GM19328 (cell line): ENCODE results near the gene ZNF430.
"Not testable (repeated sequence)": the region's sequence is repeated elsewhere in the genome, so short reads cannot be mapped to it uniquely, and the experiment has no call there.

ENCODE experiments used
- ATAC-seq: cut with Tn5 transposase; IDR thresholded peaks from one replicate; pipeline ENCODE4 v1.9.1; 2021; ENCODE audit warnings: mild to moderate bottlenecking, moderate library complexity; ENCODE audit not compliant: unreplicated experiment

ZNF430 gene

DNA sequence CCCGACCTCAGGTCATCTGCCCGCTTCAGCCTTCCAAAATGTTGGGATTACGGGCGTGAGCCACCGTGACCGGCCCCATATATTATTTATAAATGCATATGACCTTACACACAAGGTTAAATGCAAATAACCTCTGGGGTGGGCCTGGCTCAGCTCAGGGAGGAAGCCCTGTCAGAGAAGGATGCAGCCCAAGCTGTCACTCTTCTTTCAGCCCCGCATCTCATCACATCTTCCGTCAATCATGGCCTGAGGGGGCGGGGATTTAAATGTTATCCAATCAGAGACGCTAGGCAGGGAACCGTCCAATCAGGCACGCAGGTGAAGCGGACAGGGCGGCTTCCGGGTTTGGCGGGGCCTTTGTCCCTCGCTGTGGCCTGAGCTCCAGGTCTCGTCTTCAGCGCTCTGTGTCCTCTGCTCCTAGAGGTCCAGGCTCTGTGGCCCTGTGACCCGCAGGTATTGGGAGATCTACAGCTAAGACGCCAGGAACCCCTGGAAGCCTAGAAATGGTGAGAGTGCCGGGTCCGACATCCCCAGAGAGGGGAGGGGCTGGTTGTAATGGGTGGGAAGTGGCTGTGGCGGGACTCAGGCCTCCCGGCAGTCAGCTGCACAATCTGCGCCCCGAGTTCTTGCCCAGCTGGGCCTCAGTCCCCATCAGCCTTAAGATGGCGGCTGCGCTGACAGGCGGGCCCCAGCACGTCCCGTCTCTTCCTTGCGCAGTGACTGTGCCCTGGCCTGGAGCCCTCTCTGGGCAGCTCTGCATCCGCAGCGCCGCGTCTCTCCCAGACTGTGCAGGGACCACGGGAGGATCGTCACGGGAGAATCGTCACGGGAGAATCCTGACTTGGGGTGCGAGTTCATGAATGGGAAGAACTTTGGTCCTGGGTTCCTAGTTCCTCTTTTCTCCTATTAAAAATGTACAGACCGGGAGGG, at the start of gene ZNF430:
TSS of gene ZNF430 (plus strand) at position 360 of the 930 bp plus-strand sequence. CDS start at position 504, 144 bp downstream.
- peak; percentile 93 for ATAC-seq

DNA sequence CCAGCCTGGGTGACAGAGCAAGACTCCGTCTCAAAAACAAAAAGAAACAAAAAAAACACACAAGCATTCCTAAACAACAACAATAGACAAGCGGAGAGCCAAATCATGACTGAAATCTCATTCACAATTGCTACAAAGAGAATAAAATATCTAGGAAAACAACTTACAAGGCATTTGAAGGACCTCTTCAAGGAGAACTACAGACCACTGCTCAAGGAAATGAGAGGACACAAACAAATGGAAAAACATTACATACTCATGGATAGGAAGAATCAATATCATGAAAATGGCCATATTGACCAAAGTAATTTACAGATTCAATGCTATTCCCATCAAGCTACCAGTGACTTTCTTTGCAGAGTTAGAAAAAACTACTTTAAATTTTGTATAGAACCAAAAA, 27.7 kb upstream of the ZNF430 start:
- ATAC-seq = not testable (repeated sequence)

DNA sequence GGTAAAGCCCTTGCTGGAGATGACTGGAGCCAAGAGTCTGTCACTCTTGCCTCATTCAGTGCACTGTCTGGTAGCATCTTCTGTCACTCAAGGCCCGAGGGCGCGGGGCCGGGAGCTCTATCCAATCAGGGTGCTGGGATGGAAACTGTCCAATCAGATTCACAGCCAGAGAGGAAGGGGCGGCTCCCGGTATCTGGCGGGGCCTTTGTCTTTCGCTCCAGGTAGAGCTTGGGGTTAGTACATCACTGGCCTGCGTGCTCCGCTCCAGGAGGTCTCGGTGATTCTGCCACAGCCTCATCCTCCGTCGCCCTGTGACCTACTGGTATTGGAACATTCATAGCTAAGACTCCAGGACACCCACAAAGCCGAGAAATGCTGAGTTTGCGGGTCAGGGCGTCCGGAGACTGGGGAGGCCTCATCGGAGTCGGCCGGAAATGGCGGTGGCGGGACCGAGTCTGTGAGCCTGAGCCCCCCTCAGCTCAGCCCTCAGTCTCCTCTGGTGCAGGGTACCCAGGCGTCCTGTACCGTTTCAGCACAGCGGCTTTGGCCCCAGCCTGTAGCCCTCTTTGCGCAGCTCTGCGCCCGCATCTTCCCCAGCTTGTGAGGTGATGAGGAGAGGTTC, 20.6 kb upstream of the ZNF430 start:
- peak; percentile 97 for ATAC-seq

DNA sequence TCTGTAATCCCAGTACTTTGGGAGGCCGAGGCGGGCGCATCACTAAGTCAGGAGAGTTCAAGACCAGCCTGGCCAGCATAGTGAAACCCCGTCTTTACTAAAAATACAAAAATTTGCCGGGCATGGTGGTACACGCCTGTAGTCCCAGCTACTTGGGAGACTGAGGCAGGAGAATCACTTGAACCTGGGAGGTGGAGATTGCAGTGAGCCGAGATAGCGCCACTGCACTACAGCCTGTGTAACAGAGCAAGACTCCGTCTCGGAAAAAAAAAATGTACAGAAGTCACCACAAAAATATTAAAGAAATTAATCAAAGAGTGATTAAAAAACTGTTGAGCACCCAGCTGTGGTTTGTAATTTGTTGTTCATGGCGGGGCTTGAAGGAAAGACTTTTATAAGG, 781 bp downstream of the ZNF430 start:
- not testable (repeated sequence) for ATAC-seq

DNA sequence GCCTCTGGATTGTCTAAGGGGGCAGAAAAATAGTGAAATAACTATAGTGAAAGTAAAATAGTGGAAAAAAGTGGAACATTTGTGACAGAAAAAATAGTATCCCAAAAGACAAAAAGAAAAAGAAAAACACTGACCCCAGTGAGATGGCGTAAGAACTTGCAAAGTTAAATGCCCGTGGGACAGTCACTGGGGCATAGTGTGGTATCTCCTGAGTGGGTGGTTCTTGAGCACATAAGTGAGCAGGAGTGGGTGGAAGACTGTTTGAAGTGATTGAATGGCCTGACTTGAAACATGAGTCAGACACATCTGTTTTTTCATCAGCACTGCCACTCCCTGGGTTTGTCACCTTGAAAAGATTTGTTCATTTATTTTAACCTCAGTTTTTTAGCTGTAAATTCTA, 2.5 kb downstream of the ZNF430 start:
- ATAC-seq = no peak

DNA sequence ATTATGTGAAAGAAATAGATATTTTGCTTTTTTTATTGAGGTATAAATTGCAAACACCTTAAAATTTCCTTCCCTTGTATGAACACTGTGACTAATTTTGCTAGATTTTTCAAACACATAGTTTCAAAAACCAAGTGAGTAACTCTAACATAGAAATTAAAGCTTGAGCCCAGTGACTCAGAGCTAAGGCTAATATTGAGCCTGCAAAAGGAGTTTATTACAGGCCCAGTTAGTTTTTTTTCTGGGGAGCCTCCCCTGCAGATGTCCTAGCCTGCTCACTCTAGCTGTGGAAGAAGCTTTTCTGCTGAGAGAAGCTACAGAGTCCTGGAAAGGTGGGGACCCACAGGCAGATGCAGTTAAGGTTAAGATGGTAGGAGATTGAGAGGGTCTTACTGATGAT, 3.4 kb downstream of the ZNF430 start:
- ATAC-seq = no peak

DNA sequence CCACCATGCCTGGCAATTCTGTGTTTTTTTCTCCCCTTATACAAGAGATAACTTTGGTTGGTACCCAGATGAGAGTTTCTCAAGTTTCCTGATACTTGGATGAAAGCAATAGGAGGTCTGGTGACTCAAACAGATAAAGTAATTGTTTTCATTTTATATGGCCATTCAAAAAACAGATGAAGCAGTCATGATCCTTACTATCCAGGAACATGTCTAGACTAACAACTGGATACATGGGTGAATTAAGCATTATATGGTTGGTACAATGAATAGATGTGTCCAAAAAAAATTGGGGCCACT, 8.5 kb downstream of the ZNF430 start:
- ATAC-seq = no peak

DNA sequence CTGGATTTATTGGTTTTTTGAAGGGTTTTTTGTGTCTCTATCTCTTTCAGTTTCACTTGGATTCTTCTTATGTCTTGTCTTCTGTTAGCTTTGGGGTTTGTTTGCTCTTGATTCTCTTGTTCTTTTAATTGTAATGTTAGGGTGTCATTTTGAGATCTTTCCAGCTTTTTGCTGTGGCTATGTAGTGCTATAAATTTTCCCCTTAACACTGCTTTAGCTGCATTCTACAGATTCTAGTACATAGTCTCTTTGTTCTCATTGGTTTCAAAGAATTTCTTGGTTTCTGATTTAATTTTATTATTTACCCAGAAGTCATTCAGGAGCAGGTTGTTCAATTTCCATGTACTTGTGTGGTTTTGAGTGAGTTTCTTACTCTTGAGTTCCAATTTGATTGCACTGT, 24.6 kb downstream of the ZNF430 start:
- no peak for ATAC-seq

DNA sequence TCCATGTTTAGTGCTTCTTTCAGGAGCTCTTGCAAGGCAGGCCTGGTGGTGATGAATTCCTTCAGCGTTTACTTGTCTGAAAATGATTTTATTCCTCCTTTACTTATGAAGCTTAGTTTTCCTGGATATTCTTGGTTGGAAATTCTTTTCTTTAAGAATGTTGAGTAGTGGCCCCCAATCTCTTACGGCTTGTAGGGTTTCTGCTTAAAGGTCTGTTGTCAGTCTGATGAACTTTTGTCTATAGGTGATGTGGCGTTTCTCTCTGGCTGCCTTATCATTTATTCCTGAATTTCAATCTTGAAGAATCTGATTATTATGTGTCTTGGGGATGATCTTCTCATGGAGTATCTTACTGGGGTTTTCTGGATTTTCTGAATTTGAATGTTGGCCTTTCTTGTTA, 26.0 kb downstream of the ZNF430 start:
- ATAC-seq = no peak

DNA sequence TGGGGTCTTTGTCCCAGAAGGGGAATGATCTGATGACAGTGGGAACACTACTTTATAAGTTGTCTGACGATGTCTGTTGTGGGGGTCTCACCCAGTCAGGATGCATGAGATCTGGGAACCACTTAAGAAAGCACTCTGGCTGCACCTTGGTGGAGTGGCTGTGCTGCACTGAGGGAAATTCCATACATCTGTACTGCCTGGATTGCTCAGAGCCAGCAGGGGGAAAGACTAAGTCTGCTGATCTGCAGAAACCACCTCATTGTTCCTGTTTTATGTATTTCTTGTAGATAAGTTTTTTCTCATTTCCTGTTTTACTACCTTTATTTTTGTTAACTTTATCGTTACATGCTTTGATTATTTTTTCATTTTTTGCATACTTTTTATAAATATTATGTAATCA, 27.3 kb downstream of the ZNF430 start:
- no peak for ATAC-seq

DNA sequence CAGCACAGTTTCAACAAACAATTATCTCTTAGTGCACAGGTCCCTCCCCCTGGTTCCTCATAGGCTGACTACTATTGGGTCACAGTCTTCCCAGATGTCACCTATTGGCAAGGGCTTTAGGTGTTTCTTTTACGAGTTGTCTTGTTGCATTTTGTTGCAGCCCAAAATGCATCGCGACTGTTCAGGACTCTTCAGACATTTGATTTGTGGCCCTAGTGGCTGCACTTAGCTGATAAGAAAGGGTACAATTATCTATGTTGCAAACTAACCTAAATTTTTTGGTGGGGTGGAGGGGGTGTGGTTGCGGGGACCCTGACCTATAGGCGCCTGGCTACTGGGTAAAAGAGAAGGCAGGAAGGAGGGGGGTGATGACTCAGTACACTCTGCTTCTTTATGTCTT, 32.4 kb downstream of the ZNF430 start:
- ATAC-seq = no peak

DNA sequence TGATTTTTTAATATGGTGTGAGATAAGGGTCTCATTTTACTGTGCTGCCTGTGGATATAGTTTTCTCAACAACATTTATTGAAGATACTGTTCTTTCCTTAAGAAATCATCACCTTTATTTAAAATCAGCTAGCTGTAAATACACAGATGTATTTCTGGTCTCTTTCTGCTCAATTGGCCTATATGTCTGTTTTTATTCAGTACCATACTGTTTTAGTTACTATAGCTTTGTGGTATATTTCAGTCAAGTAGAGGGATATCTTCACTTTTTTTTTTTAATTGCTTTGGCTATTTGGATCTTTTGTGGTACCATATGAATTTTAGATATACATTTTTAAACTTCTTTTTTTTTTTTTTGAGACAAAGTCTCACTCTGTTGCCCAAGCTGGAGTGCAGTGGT, 44.9 kb downstream of the ZNF430 start:
- no peak for ATAC-seq

DNA sequence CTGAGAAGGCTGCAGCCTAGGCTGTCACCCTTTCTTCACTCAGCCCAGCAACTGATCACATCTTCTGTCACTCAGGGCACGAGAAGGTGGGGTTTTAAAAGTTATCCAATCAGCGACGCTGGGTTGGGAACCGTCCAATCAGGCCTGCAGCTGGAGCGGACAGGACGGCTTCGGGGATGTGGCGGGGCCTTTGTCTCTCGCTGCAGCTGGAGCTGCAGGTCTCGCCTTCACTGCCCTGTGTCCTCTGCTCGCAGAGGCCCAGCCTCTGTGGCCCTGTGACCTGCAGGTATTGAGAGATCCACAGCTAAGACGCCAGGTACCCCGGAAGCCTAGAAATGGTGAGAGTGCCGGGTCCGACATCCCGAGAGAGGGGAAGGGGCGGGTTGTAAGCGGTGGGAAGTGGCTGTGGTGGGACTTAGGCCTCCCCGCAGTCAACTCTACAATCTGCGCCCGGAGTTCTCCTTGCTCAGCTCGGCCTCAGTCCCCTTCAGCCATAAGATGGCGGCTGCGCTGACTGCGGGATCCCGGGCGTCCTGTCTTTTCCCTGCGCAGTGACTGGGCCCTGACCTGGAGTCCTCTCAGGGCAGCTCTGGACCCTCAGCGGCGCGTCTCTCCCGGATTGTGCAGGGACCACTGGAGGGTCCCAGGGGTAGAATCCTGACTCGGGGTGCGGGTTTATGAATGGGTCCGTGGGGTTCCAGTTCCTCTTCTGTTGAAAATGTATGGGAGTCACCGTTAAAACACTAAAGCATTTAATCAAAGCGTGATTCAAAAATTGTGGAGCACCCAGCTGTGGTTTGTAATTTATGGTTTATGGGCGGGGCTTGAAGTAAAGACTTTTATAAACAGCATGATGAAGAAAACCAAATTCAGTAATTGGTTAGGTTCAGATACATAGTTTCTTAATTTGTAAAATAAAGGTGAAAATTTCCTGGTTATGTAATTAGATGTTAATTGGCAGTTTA, 61.8 kb downstream of the ZNF430 start, which contains the start of gene ZNF714:
TSS of gene ZNF714 (plus strand) at position 193 of the 965 bp plus-strand sequence. CDS start 16,066 bp downstream, outside the sequence.
- ATAC-seq = peak; percentile 97

DNA sequence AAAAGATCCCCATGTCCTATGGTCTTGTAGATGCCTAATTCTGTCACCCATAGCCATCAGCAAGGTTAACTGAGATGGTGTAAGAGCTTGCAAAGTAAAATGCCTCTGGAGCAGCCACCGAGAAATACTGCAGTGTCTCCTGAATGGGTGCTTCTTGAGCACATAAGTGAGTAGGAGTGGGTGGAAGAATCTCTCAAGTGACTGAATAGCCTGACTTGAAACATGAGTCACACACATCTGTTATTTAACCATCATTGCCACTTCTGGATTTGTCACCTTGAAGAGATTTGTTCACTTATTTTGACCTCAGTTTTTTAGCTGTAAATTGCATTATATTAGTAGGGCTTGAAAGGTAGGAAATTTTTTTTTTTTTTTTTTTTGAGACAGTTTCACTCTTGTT, 63.9 kb downstream of the ZNF430 start:
- no peak for ATAC-seq

DNA sequence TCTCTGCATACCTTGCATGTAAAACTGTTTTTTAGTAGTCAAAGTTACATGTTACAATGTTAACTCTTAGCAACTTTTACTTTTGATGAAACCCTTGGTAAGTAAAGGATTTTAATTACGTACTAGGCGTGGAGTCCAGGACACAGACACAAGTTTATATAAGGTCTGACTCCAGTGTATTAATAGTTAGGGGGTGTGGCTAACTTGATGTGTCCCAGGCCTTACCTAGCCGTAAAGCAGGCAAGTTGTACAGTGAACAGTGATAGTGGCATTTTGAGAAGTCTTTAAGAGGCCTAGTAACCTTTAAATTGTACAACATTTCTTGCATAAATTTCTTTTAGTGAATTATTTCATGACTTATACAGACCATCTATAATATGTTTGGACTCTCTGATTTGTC, 67.4 kb downstream of the ZNF430 start:
- no peak for ATAC-seq

DNA sequence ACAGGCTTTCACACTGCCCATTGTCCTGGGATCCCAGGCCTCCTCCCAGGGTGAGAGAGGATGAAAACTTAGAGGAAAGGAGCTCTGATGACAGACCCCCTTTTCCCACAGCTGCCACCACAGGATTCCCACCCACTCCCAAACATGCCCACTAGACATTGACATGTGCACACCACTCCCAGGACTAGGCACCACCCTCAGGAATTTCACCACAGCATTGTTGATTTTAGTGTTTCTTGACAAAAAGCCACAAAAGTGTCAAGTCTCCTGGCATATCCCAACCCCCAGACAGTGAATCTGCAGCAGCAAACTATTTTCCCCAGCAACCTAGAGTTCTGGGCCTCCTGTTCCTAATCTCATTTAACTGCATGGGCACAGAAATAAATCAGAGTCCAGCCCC, 71.7 kb downstream of the ZNF430 start:
- no peak for ATAC-seq

DNA sequence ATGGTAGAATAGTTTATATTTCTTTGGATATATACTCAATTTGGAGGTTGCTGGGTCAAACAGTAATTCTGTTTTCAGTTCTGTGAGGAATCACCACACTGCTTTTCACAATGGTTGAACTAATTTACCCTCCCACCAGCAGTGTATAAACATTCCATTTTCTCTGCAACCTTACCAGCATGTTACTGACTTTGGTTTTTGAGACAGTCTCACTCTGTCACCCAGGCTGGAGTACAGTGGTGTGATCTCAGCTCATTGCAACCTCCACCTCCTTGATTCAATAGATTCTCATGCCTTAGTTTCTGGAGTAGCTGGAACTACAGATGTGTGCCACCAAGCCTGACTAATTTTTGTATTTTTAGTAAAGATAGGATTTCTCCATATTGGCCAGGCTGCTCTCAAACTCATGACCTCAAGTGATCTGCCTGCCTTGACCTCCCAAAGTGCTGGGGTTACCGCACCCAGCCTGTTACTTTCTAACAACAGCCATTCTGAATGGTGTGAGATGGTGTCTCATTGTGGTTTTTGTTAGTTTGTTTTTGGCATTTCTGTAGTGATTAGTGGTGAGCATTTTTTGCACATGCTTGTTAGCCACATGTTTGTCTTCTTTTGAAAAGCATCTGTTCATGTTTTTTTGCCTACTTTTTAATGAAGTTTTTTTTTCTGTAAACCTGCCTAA, 74.0 kb downstream of the ZNF430 start:
- no peak for ATAC-seq

DNA sequence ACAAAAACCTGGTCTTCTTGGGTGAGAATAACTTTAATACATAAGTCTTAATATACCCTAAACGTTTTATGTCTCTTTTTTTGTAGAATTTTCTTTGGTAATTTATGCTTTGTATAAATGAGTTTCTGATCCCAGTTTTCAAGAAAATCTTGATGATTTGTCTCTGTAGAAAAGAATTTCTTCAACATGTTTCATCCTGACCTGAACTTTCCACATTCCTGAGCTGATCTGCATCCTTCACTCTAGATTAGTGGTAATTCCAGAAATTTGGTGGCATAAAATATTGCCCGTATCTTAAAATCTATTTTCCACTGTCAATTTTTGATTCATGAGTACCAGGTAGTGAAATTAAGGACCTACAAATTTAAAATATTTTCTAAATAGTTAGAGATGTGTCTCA, 77.8 kb downstream of the ZNF430 start:
- ATAC-seq = no peak

DNA sequence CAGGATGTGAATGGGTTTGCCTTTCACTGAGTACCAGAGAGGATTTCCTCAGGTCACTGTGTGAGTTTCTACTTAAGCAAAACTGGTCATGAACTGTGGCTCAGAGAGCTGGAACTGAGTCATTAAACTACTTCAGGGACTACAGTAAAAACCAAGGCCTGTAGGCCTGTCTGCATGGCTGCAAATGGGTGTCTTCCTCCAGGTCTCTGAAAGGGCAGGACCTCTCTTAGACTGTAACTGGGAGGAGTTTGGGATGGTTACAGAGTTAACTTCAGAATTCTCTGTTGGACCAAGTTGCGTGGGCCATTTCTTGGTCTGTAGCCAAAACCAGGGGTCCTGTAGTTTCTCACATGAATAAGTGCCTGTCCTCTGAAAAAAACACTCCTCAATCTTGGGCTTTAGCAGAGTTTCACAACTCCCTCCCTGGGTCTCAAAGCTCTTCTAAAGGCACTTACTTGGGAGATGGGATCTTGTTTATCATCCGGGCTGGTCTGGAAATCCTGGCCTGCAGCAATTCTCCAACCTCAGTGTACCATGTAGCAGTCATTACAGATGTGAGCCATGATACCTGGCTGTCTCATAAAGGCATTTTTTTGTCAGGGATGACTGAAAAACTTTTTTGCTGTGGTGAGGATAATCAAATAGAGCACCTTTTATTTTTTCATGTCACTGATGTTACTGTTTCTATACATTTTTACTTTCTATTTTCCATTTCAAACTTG, 81.2 kb downstream of the ZNF430 start:
- no peak for ATAC-seq

DNA sequence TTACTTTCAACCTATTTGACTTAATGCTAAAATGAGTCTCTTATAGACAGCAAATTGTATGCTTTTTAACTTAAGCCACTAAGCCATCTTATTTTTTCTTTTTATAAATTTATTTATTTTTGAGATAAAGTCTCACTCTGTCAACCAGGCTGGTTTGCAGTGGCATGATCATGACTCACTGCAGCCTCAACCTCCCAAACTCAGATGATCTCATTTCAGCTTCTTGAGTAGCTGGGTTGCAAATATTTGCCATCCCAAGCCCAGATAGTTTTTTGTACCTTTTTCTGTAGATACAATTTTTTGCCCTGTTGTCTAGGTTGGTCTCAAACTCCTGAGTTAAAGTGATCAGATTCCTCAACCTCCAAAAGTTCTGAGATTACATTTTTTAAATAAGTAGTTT, 88.7 kb downstream of the ZNF430 start:
- no peak for ATAC-seq
